Smooth muscle cell (in vitro differentiated cells): Measurements from ENCODE around the gene CYP11A1. TPM values are rescaled to one million over a fixed set of nuclear protein-coding genes. Genes with fewer than 3 reads are reported as not detected.

Experiments
- DNase-seq: peaks from one replicate; lab custom pipeline; 2025; ENCODE audit not compliant: unreplicated experiment; lab: John Stamatoyannopoulos, UW
- H2AFZ ChIP-seq: fragments of 200-600 bp; sonication (generic); 2 replicates; pipeline ENCODE4 v1.6.0; 2016; ENCODE audit warnings: antibody characterized with exemption, low read depth, mild to moderate bottlenecking
- H3F3A ChIP-seq: fragments of 200-600 bp; sonication (generic); 2 replicates; pipeline ENCODE4 v1.6.0; 2017; ENCODE audit warnings: antibody characterized with exemption, low read depth
- H3K27ac ChIP-seq: fragments of 200-600 bp; sonication (generic); 2 replicates; pipeline ENCODE4 v1.5.1; 2016; ENCODE audit warnings: low read depth, mild to moderate bottlenecking
- H3K27me3 ChIP-seq: fragments of 200-600 bp; sonication (generic); 2 replicates; pipeline ENCODE4 v1.6.1; 2016; ENCODE audit warnings: low read depth, mild to moderate bottlenecking
- H3K36me3 ChIP-seq: fragments of 200-600 bp; sonication (generic); 2 replicates; pipeline ENCODE4 v1.5.1; 2016; ENCODE audit warnings: low read depth
- H3K4me1 ChIP-seq: fragments of 200-600 bp; sonication (generic); 2 replicates; pipeline ENCODE4 v1.5.1; 2016; ENCODE audit warnings: low read depth
- H3K4me2 ChIP-seq: fragments of 200-600 bp; sonication (generic); 2 replicates; pipeline ENCODE4 v1.6.0; 2016; ENCODE audit warnings: mild to moderate bottlenecking
- H3K4me3 ChIP-seq: fragments of 200-600 bp; sonication (generic); 2 replicates; pipeline ENCODE4 v1.5.1; 2016; ENCODE audit warnings: mild to moderate bottlenecking
- H3K79me2 ChIP-seq: fragments of 200-600 bp; sonication (generic); 2 replicates; pipeline ENCODE4 v1.6.0; 2016; ENCODE audit warnings: low read depth, mild to moderate bottlenecking
- H3K9ac ChIP-seq: fragments of 200-600 bp; sonication (generic); 2 replicates; pipeline ENCODE4 v1.6.0; 2016; ENCODE audit warnings: low read depth
- H3K9me3 ChIP-seq: fragments of 200-600 bp; sonication (generic); replicated peaks from 2 replicates; pipeline ENCODE4 v1.5.1; 2016; ENCODE audit warnings: low read depth
- H4K20me1 ChIP-seq: fragments of 200-600 bp; sonication (generic); 2 replicates; pipeline ENCODE4 v1.6.0; 2016; ENCODE audit warnings: low read depth
- CTCF ChIP-seq: fragments of 200-600 bp; sonication (generic); IDR thresholded peaks from 2 replicates; pipeline ENCODE4 v1.5.1; 2017; ENCODE audit warnings: borderline replicate concordance, mild to moderate bottlenecking, antibody characterized with exemption; ENCODE audit not compliant: insufficient read depth, poor library complexity, severe bottlenecking
- WGBS: methylation state at CpG from one replicate; pipeline ENCODE4 v1.1.7; 2016; ENCODE audit warnings: low lambda C conversion rate; 5-methylcytosine and 5-hydroxymethylcytosine counted together
- polyA plus RNA-seq: library from polyadenylated mRNA; unstranded; fragments of >200 nt; fragmentation: Nextera tagmentation; extraction: Ambion mirVana; gene quantifications from 2 replicates; pipeline ENCODE4 v1.2.1, GENCODE V29; 2016
- total RNA-seq: library from RNA; depleted of rRNA; stranded (reverse); fragments of >200 nt; gene quantifications from 2 replicates; pipeline ENCODE4 v1.2.3, GENCODE V29; 2014

CYP11A1 gene
- total and polyA plus RNA-seq, 2 experiments from 2014 or later: 3.5 to 6.6 TPM

GRCh38 chr15:74339371-74339770, 28.1 kb downstream of the CYP11A1 start:
- H3K4me1 ChIP-seq: no peaks in the 10 kb centered on the region
- H3K27ac ChIP-seq: no peak overlapping the region
- H3K9ac ChIP-seq: no peak overlapping the region
- peak overlapping the region; percentile 50 for H3K4me2 ChIP-seq
- no peaks in the 10 kb centered on the region for H3K36me3 ChIP-seq
- H3K9me3 ChIP-seq: no peaks in the 10 kb centered on the region
- H3F3A ChIP-seq: no peaks in the 10 kb centered on the region
- H3K79me2 ChIP-seq: no peaks in the 10 kb centered on the region
- no peak for DNase-seq
- no peak overlapping the region for H3K4me3 ChIP-seq
- H2AFZ ChIP-seq: no peak overlapping the region
- TF ChIP-seq CTCF: no peak
- H4K20me1 ChIP-seq: no peaks in the 10 kb centered on the region
- H3K27me3 ChIP-seq: no peaks in the 10 kb centered on the region
- WGBS: 95% methylated on average over 9 of the region's 9 CpGs

- no peak for TF ChIP-seq CTCF
- Histone ChIP-seq H3F3A (no peaks in the 10 kb centered on the region), H3K79me2 (no peaks in the 10 kb centered on the region), H4K20me1 (no peaks in the 10 kb centered on the region), H3K9me3 (no peaks in the 10 kb centered on the region), H3K27ac (no peak overlapping the region), H3K4me1 (no peaks in the 10 kb centered on the region), H2AFZ (no peak overlapping the region), H3K9ac (no peak overlapping the region), H3K27me3 (no peaks in the 10 kb centered on the region), H3K36me3 (no peaks in the 10 kb centered on the region), H3K4me3 (no peak overlapping the region), H3K4me2 (no peak overlapping the region)
- WGBS: 100% methylated on average over 5 of the region's 5 CpGs
- DNase-seq: no peak
Observed at GRCh38 chr15:74338676-74339075, 28.8 kb downstream of the CYP11A1 start.

- H3F3A ChIP-seq: no peaks in the 10 kb centered on the region
- H3K4me2 ChIP-seq: no peak overlapping the region
- H3K79me2 ChIP-seq: no peaks in the 10 kb centered on the region
- no peaks in the 10 kb centered on the region for H3K36me3 ChIP-seq
- H3K27me3 ChIP-seq: no peaks in the 10 kb centered on the region
- H3K27ac ChIP-seq: no peak overlapping the region
- no peaks in the 10 kb centered on the region for H3K9me3 ChIP-seq
- no peaks in the 10 kb centered on the region for H4K20me1 ChIP-seq
- no peak overlapping the region for H3K4me3 ChIP-seq
- H3K4me1 ChIP-seq: no peaks in the 10 kb centered on the region
- DNase-seq: no peak
- H3K9ac ChIP-seq: no peak overlapping the region
- 88% methylated on average over 4 of the region's 4 CpGs for WGBS
- TF ChIP-seq CTCF: no peak
- no peak overlapping the region for H2AFZ ChIP-seq
Observed at GRCh38 chr15:74337607-74338211, 29.7 kb downstream of the CYP11A1 start.

GRCh38 chr15:74337146-74337545, 30.3 kb downstream of the CYP11A1 start:
- Histone ChIP-seq H3F3A (no peaks in the 10 kb centered on the region), H3K27ac (no peak overlapping the region), H3K9ac (no peak overlapping the region), H3K4me1 (no peaks in the 10 kb centered on the region), H3K36me3 (no peaks in the 10 kb centered on the region), H3K4me2 (no peak overlapping the region), H4K20me1 (no peaks in the 10 kb centered on the region), H3K4me3 (no peak overlapping the region), H3K79me2 (no peaks in the 10 kb centered on the region), H3K27me3 (no peaks in the 10 kb centered on the region), H3K9me3 (no peaks in the 10 kb centered on the region), H2AFZ (no peak overlapping the region)
- WGBS: 91% methylated on average over 5 of the region's 5 CpGs
- no peak for DNase-seq
- no peak for TF ChIP-seq CTCF
